H9 (cell line): ENCODE data around the gene GSTK1. TPM values are rescaled to one million over a fixed set of nuclear protein-coding genes. Genes with fewer than 3 reads are reported as not detected.
A peak's percentile ranks its signal among the peaks of the same experiment; 100 is the strongest.

Experiments used
- DNase-seq: peaks from one replicate; pipeline ENCODE4 v3.0.0-alpha.2; 2017
- H2AFZ ChIP-seq: one replicate; pipeline ENCODE4 v1.6.1; 2013; ENCODE audit warnings: mild to moderate bottlenecking, low read length, control low read depth, moderate library complexity
- H2AK5ac ChIP-seq: 2 replicates; pipeline ENCODE4 v1.6.1; 2013; ENCODE audit warnings: low read length, control low read depth, mixed read lengths; ENCODE audit not compliant: insufficient read length
- H2BK120ac ChIP-seq: one replicate; pipeline ENCODE4 v1.6.1; 2013; ENCODE audit warnings: low read depth, mild to moderate bottlenecking, low read length, control low read depth, inconsistent platforms; ENCODE audit not compliant: poor library complexity, severe bottlenecking
- H2BK12ac ChIP-seq: 2 replicates; pipeline ENCODE4 v1.6.1; 2013; ENCODE audit warnings: low read length, control low read depth, mixed read lengths, low read depth; ENCODE audit not compliant: insufficient read length
- H2BK15ac ChIP-seq: 2 replicates; pipeline ENCODE4 v1.6.1; 2013; ENCODE audit warnings: low read depth, low read length, control low read depth
- H2BK20ac ChIP-seq: one replicate; pipeline ENCODE4 v1.6.1; 2013; ENCODE audit warnings: low read depth, mild to moderate bottlenecking, low read length, control low read depth, inconsistent platforms; ENCODE audit not compliant: poor library complexity, severe bottlenecking
- H2BK5ac ChIP-seq: 2 replicates; pipeline ENCODE4 v1.6.1; 2013; ENCODE audit warnings: low read length, control low read depth, mixed read lengths; ENCODE audit not compliant: insufficient read length
- H3K14ac ChIP-seq: 2 replicates; pipeline ENCODE4 v1.6.1; 2013; ENCODE audit warnings: low read length, control low read depth; ENCODE audit not compliant: insufficient read depth
- H3K18ac ChIP-seq: 2 replicates; pipeline ENCODE4 v1.6.1; 2013; ENCODE audit warnings: low read depth, mild to moderate bottlenecking, mixed read lengths, low read length, control low read depth; ENCODE audit not compliant: insufficient read length
- H3K23ac ChIP-seq: 2 replicates; pipeline ENCODE4 v1.6.1; 2013; ENCODE audit warnings: low read length, control low read depth, mixed read lengths, low read depth; ENCODE audit not compliant: insufficient read length
- H3K23me2 ChIP-seq: 2 replicates; pipeline ENCODE4 v1.6.1; 2013; ENCODE audit warnings: low read depth, mild to moderate bottlenecking, mixed read lengths, low read length, control low read depth; ENCODE audit not compliant: insufficient read length, poor library complexity, severe bottlenecking
- H3K27ac ChIP-seq: 2 replicates; pipeline ENCODE4 v1.5.1; 2013; ENCODE audit warnings: low read length, control low read depth, mixed read lengths, low read depth; ENCODE audit not compliant: insufficient read length
- H3K27me3 ChIP-seq: 2 replicates; pipeline ENCODE4 v1.6.1; 2013; ENCODE audit warnings: low read length, control low read depth, inconsistent platforms; ENCODE audit not compliant: insufficient read depth
- H3K4ac ChIP-seq: 2 replicates; pipeline ENCODE4 v1.6.1; 2013; ENCODE audit warnings: low read depth, mild to moderate bottlenecking, control low read depth, inconsistent platforms, low read length, moderate library complexity
- H3K4me1 ChIP-seq: 2 replicates; pipeline ENCODE4 v1.6.1; 2013; ENCODE audit warnings: low read length, control low read depth, inconsistent platforms; ENCODE audit not compliant: insufficient read depth
- H3K4me2 ChIP-seq: 2 replicates; pipeline ENCODE4 v1.6.1; 2013; ENCODE audit warnings: low read length, control low read depth, mixed read lengths; ENCODE audit not compliant: insufficient read length, insufficient read depth
- H3K56ac ChIP-seq: 2 replicates; pipeline ENCODE4 v1.6.1; 2013; ENCODE audit warnings: low read depth, mild to moderate bottlenecking, mixed read lengths, low read length, control low read depth; ENCODE audit not compliant: insufficient read length
- H3K79me1 ChIP-seq: 2 replicates; pipeline ENCODE4 v1.6.1; 2013; ENCODE audit warnings: low read depth, mild to moderate bottlenecking, moderate library complexity, low read length, control low read depth, inconsistent platforms; ENCODE audit not compliant: insufficient read depth, poor library complexity, severe bottlenecking
- H3K79me2 ChIP-seq: 2 replicates; pipeline ENCODE4 v1.6.1; 2013; ENCODE audit warnings: low read length, control low read depth, inconsistent platforms; ENCODE audit not compliant: insufficient read depth
- H3K9ac ChIP-seq: 2 replicates; pipeline ENCODE4 v1.6.1; 2013; ENCODE audit warnings: low read length, control low read depth, mixed read lengths; ENCODE audit not compliant: insufficient read length; ENCODE audit errors: extremely low read depth
- H3K9me3 ChIP-seq: one replicate; pipeline ENCODE4 v1.6.1; 2013; ENCODE audit warnings: low read depth, low read length, inconsistent platforms; ENCODE audit not compliant: control insufficient read depth
- H3T11ph ChIP-seq: one replicate; pipeline ENCODE4 v1.6.1; 2013; ENCODE audit warnings: mild to moderate bottlenecking, low read length, control low read depth, inconsistent platforms
- H4K20me1 ChIP-seq: one replicate; pipeline ENCODE4 v1.6.1; 2013; ENCODE audit not compliant: control insufficient read depth, insufficient read length, insufficient read depth
- H4K5ac ChIP-seq: 2 replicates; pipeline ENCODE4 v1.6.1; 2013; ENCODE audit warnings: low read depth, mild to moderate bottlenecking, mixed read lengths, low read length, control low read depth; ENCODE audit not compliant: insufficient read length
- H4K8ac ChIP-seq: replicated peaks from 2 replicates; pipeline ENCODE4 v1.6.1; 2013; ENCODE audit warnings: low read length, control low read depth, mixed read lengths, low read depth; ENCODE audit not compliant: insufficient read length
- H4K91ac ChIP-seq: 2 replicates; pipeline ENCODE4 v1.6.1; 2013; ENCODE audit warnings: low read depth, mild to moderate bottlenecking, moderate library complexity, mixed read lengths, low read length, control low read depth; ENCODE audit not compliant: insufficient read length
- H3K27ac Mint-ChIP-seq, 3 experiments: 2 replicates in 2 of 3; 3 replicates in 1 of 3; pipeline ENCODE4 v1.8.0; 2020 to 2021; ENCODE audit warnings: mixed read lengths in 3 of 3, mild to moderate bottlenecking in 1 of 3, moderate library complexity in 1 of 3
- H3K27me3 Mint-ChIP-seq: 2 replicates; pipeline ENCODE4 v1.8.0; 2021; ENCODE audit warnings: low read depth, mild to moderate bottlenecking, moderate library complexity, mixed read lengths
- H3K36me3 Mint-ChIP-seq, 3 experiments: 2 replicates in 2 of 3; 3 replicates in 1 of 3; pipeline ENCODE4 v1.8.0; 2020 to 2021; ENCODE audit warnings: low read depth in 3 of 3, mixed read lengths in 3 of 3; ENCODE audit not compliant: insufficient read depth in 1 of 3
- H3K4me1 Mint-ChIP-seq, 2 experiments: 2 replicates each; pipeline ENCODE4 v1.8.0; 2020; ENCODE audit warnings: mixed read lengths in 2 of 2
- H3K4me3 Mint-ChIP-seq, 2 experiments: 2 replicates in 1 of 2; 3 replicates in 1 of 2; pipeline ENCODE4 v1.8.0; 2020 to 2021; ENCODE audit warnings: mild to moderate bottlenecking in 2 of 2, mixed read lengths in 2 of 2, moderate library complexity in 1 of 2
- H3K9me3 Mint-ChIP-seq, 2 experiments: 2 replicates in 1 of 2; 3 replicates in 1 of 2; pipeline ENCODE4 v1.8.0; 2020; ENCODE audit warnings: mild to moderate bottlenecking in 2 of 2, mixed read lengths in 2 of 2, moderate library complexity in 1 of 2
- WGBS: extraction: QIAGEN DNeasy Blood & Tissue Kit; methylation state at CpG from one replicate; pipeline ENCODE4 v1.1.7; 2013; ENCODE audit warnings: missing lambda C conversion rate, low lambda C conversion rate, mixed read lengths; ENCODE audit not compliant: insufficient read length; ENCODE audit errors: extremely low coverage; 5-methylcytosine and 5-hydroxymethylcytosine counted together
- total RNA-seq: library from RNA; stranded (reverse); gene quantifications from 2 replicates; pipeline ENCODE4 v1.2.1, GENCODE V29; 2021
- TF ChIP-seq, protein P1 (sequence below): fragments of 200-600 bp; sonication (generic); conservative IDR thresholded peaks from 3 replicates; pipeline ENCODE4 v1.8.0; 2021; ENCODE audit warnings: antibody characterized with exemption, mild to moderate bottlenecking

The GSTK1 gene
- total RNA-seq, 1 experiment from 2014 or later = 36.1 TPM

DNA sequence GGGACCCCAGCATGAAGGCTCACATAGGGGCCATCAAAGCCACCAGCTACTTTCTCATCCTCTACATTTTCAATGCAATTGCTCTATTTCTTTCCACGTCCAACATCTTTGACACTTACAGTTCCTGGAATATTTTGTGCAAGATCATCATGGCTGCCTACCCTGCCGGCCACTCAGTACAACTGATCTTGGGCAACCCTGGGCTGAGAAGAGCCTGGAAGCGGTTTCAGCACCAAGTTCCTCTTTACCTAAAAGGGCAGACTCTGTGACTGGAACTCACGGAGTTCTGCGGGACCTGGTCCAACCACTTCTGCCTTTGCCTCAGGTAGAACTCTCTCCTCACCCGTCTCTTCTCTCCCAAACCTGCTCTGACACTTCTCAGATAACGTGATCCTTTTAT is 40.5 kb upstream of the GSTK1 start:
- Mint-ChIP-seq H3K36me3 (no peaks in the 10 kb centered on the region), H3K27ac (peak overlapping the region in 1 of 3 experiments; percentile 13; a peak in 1 of 7 replicates), H3K9me3 (no peaks in the 10 kb centered on the region; a peak in 1 of 5 replicates), H3K4me3 (no peak overlapping the region), H3K4me1 (no peaks in the 10 kb centered on the region), H3K27me3 (peaks cover 11% of the 10 kb centered on the region; the same call in 1 of the 2 replicates)
- no peak overlapping the region for H3K14ac ChIP-seq
- no peaks in the 10 kb centered on the region for H3K79me2 ChIP-seq
- no peak for DNase-seq
- no peak overlapping the region for H2BK20ac ChIP-seq
- no peak overlapping the region for H3K56ac ChIP-seq
- H3K4me1 ChIP-seq = no peaks in the 10 kb centered on the region
- no peak overlapping the region for H3K4me2 ChIP-seq
- no peak overlapping the region for H2BK120ac ChIP-seq
- no peak overlapping the region for H4K91ac ChIP-seq
- no peak overlapping the region for H2AK5ac ChIP-seq
- H2BK12ac ChIP-seq = no peak overlapping the region
- no peak overlapping the region for H3K4ac ChIP-seq
- no peak overlapping the region for H3K27ac ChIP-seq
- H4K20me1 ChIP-seq = no peaks in the 10 kb centered on the region
- H3K9me3 ChIP-seq = no peaks in the 10 kb centered on the region
- TF ChIP-seq, protein P1, sequence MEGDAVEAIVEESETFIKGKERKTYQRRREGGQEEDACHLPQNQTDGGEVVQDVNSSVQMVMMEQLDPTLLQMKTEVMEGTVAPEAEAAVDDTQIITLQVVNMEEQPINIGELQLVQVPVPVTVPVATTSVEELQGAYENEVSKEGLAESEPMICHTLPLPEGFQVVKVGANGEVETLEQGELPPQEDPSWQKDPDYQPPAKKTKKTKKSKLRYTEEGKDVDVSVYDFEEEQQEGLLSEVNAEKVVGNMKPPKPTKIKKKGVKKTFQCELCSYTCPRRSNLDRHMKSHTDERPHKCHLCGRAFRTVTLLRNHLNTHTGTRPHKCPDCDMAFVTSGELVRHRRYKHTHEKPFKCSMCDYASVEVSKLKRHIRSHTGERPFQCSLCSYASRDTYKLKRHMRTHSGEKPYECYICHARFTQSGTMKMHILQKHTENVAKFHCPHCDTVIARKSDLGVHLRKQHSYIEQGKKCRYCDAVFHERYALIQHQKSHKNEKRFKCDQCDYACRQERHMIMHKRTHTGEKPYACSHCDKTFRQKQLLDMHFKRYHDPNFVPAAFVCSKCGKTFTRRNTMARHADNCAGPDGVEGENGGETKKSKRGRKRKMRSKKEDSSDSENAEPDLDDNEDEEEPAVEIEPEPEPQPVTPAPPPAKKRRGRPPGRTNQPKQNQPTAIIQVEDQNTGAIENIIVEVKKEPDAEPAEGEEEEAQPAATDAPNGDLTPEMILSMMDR = no peak
- no peak overlapping the region for H2AFZ ChIP-seq
- H3K23me2 ChIP-seq = no peaks in the 10 kb centered on the region
- no peak overlapping the region for H4K8ac ChIP-seq
- H3K79me1 ChIP-seq = no peaks in the 10 kb centered on the region
- no peak overlapping the region for H3K23ac ChIP-seq
- H3K18ac ChIP-seq = no peak overlapping the region
- no CpG with 5 or more reads among the region's 7 CpGs for WGBS
- H3K27me3 ChIP-seq = no peaks in the 10 kb centered on the region
- no peak overlapping the region for H2BK15ac ChIP-seq
- H2BK5ac ChIP-seq = no peak overlapping the region
- no peak overlapping the region for H3K9ac ChIP-seq
- H4K5ac ChIP-seq = no peak overlapping the region
- no peak overlapping the region for H3T11ph ChIP-seq
